Stimulated activated CD4-positive, alpha-beta T cell treated with anti-CD3 and anti-CD28 coated beads, Interleukin-1b, Interleukin-23, amount 100 ng/mL, for 24 hours (primary cell): ENCODE results near the gene IQCM.

Source experiments
- DNase-seq, 4 experiments: peaks; one replicate each; pipeline ENCODE4 v3.0.0-alpha.2; 2020; ENCODE audit warnings: low read depth in 4 of 4, low spot score in 1 of 4

IQCM gene

GRCh38 chr4:149713031-149713430 is 102.6 kb downstream of the IQCM start:
- no peak for DNase-seq

GRCh38 chr4:149711593-149712365 is 103.9 kb downstream of the IQCM start:
- no peak for DNase-seq

GRCh38 chr4:149709640-149710039 is 106.0 kb downstream of the IQCM start:
- no peak for DNase-seq

GRCh38 chr4:149708513-149709130 is 107.0 kb downstream of the IQCM start:
- no peak for DNase-seq

GRCh38 chr4:149707862-149708261 is 107.8 kb downstream of the IQCM start:
- no peak for DNase-seq

- DNase-seq: no peak
Measured at GRCh38 chr4:149706942-149707341, 108.7 kb downstream of the IQCM start.

GRCh38 chr4:149702414-149703293 is 113.0 kb downstream of the IQCM start:
- no peak for DNase-seq

GRCh38 chr4:149701435-149702156 is 114.0 kb downstream of the IQCM start:
- DNase-seq: no peak

- DNase-seq: no peak
Measured at GRCh38 chr4:149700272-149700671, 115.4 kb downstream of the IQCM start.

GRCh38 chr4:149699642-149700041 is 116.0 kb downstream of the IQCM start:
- DNase-seq: no peak

- no peak for DNase-seq
Measured at GRCh38 chr4:149690726-149691125, 124.9 kb downstream of the IQCM start.

GRCh38 chr4:149684516-149684915 is 131.1 kb downstream of the IQCM start:
- no peak for DNase-seq

- DNase-seq: no peak
Measured at GRCh38 chr4:149676076-149676475, 139.6 kb downstream of the IQCM start.

GRCh38 chr4:149645790-149646189 is 169.9 kb downstream of the IQCM start:
- DNase-seq: no peak

GRCh38 chr4:149638073-149638472 is 177.6 kb downstream of the IQCM start:
- no peak for DNase-seq

- DNase-seq: no peak
Measured at GRCh38 chr4:149634368-149634767, 181.3 kb downstream of the IQCM start.

- no peak for DNase-seq
Measured at GRCh38 chr4:149631629-149632028, 184.0 kb downstream of the IQCM start.

- DNase-seq: no peak
Measured at GRCh38 chr4:149630064-149630463, 185.6 kb downstream of the IQCM start.

- no peak for DNase-seq
Measured at GRCh38 chr4:149605601-149606378, 209.9 kb downstream of the IQCM start.

GRCh38 chr4:149604827-149605226 is 210.8 kb downstream of the IQCM start:
- DNase-seq: no peak
